ENCODE measurements around the gene SMARCB1.

SMARCB1 gene

GRCh38 chr22:23828800-23829680, 42.3 kb downstream of the SMARCB1 start:
- FAIRE-seq (no peak), DNase-seq (ENCODE audit: insufficient read length, low spot score) (no peak)
- TF ChIP-seq POLR2A (IDR thresholded peaks at IDR 0.05; ENCODE audit: low read depth, low read length): no peak

- FAIRE-seq: no peak
- no peak for DNase-seq (ENCODE audit: insufficient read length, low spot score)
- TF ChIP-seq POLR2A (IDR thresholded peaks at IDR 0.05; ENCODE audit: low read depth, low read length): no peak
Observed at GRCh38 chr22:23829845-23830372, 43.1 kb downstream of the SMARCB1 start.

- FAIRE-seq (no peak), DNase-seq (ENCODE audit: insufficient read length, low spot score) (no peak)
- no peak for TF ChIP-seq POLR2A (IDR thresholded peaks at IDR 0.05; ENCODE audit: low read depth, low read length)
Observed at GRCh38 chr22:23831261-23831660, 44.5 kb downstream of the SMARCB1 start.

GRCh38 chr22:23831781-23832180, 45.0 kb downstream of the SMARCB1 start:
- no peak for TF ChIP-seq POLR2A (IDR thresholded peaks at IDR 0.05; ENCODE audit: low read depth, low read length)
- DNase-seq (ENCODE audit: insufficient read length, low spot score) (no peak), FAIRE-seq (no peak)

- DNase-seq (ENCODE audit: insufficient read length, low spot score) (no peak), FAIRE-seq (no peak)
- no peak for TF ChIP-seq POLR2A (IDR thresholded peaks at IDR 0.05; ENCODE audit: low read depth, low read length)
Observed at GRCh38 chr22:23832226-23833016, 45.7 kb downstream of the SMARCB1 start.

- no peak for FAIRE-seq
- DNase-seq (ENCODE audit: insufficient read length, low spot score): no peak
Observed at GRCh38 chr22:23833017-23833751, 46.4 kb downstream of the SMARCB1 start.

GRCh38 chr22:23833911-23834317, 47.1 kb downstream of the SMARCB1 start:
- TF ChIP-seq POLR2A (IDR thresholded peaks at IDR 0.05; ENCODE audit: low read depth, low read length): no peak
- DNase-seq (ENCODE audit: insufficient read length, low spot score) (no peak), FAIRE-seq (no peak)

More at GRCh38 chr22:23833017-23833751, 46.4 kb downstream of the SMARCB1 start:
- TF ChIP-seq POLR2A (IDR thresholded peaks at IDR 0.05; ENCODE audit: low read depth, low read length): no peak

- no peak for FAIRE-seq
- TF ChIP-seq POLR2A (IDR thresholded peaks at IDR 0.05; ENCODE audit: low read depth, low read length): no peak
- no peak for DNase-seq (ENCODE audit: insufficient read length, low spot score)
Observed at GRCh38 chr22:23834406-23834792, 47.6 kb downstream of the SMARCB1 start.

GRCh38 chr22:23834793-23835483, 48.2 kb downstream of the SMARCB1 start:
- no peak for FAIRE-seq
- no peak for TF ChIP-seq POLR2A (IDR thresholded peaks at IDR 0.05; ENCODE audit: low read depth, low read length)
- no peak for DNase-seq (ENCODE audit: insufficient read length, low spot score)

GRCh38 chr22:23835484-23836144, 48.8 kb downstream of the SMARCB1 start:
- TF ChIP-seq POLR2A (IDR thresholded peaks at IDR 0.05; ENCODE audit: low read depth, low read length): no peak
- DNase-seq (ENCODE audit: insufficient read length, low spot score) (no peak), FAIRE-seq (no peak)

- no peak for DNase-seq (ENCODE audit: insufficient read length, low spot score)
- TF ChIP-seq POLR2A (IDR thresholded peaks at IDR 0.05; ENCODE audit: low read depth, low read length): no peak
- FAIRE-seq: no peak
Observed at GRCh38 chr22:23836281-23836680, 49.5 kb downstream of the SMARCB1 start.

- FAIRE-seq: no peak
- TF ChIP-seq POLR2A (IDR thresholded peaks at IDR 0.05; ENCODE audit: low read depth, low read length): no peak
- DNase-seq (ENCODE audit: insufficient read length, low spot score): no peak
Observed at GRCh38 chr22:23836692-23837495, 50.1 kb downstream of the SMARCB1 start.

All from H54 (cell line).